ENCODE data around the gene STK32B.

- no peak for TF ChIP-seq CTCF (IDR thresholded peaks at IDR 0.05)
- TF ChIP-seq POLR2A (IDR thresholded peaks at IDR 0.05): no peak
- no peak for TF ChIP-seq EP300 (IDR thresholded peaks at IDR 0.05)
Measured at GRCh38 chr4:5124876-5125275, 73.6 kb downstream of the STK32B start.

Measured in upper lobe of left lung (tissue), 4 donors.